Spleen (tissue), 7 donors: ENCODE data around the gene CBL.
A peak's percentile ranks its signal among the peaks of the same experiment; 100 is the strongest.

Source experiments
- POLR2A ChIP-seq, 3 donors: fragments of 450-650 bp; IDR thresholded peaks; one replicate each; pipeline ENCODE4 v1.5.1; 2017; ENCODE audit warnings: antibody characterized with exemption in 3 of 3, mild to moderate bottlenecking in 1 of 3
- POLR2AphosphoS5 ChIP-seq, 3 donors: sonication (generic); formaldehyde crosslinking; IDR thresholded peaks; one replicate each; pipeline ENCODE4 v1.5.1; 2017; ENCODE audit warnings: antibody characterized with exemption in 3 of 3
- TF ChIP-seq, protein P1 (sequence below), 11 experiments: fragments of 200-600 bp in 7 of 11; fragments of 450-650 bp in 4 of 11; sonication (generic) in 4 of 11; IDR thresholded peaks in 8 of 11; conservative IDR thresholded peaks in 3 of 11; 1 replicate in 7 of 11; 2 replicates in 4 of 11; pipeline versions ENCODE4 v1.4.0 to v1.8.0; 2016 to 2021; ENCODE audit warnings: antibody characterized with exemption in 11 of 11, inconsistent platforms in 4 of 11, mild to moderate bottlenecking in 1 of 11
- donor health status: DM: no; HTN: no; CAD: no; lungs with moderate emphysema.
- donor health status: DM: no; HTN: no; CAD: no.
- donor health status: DM: no; HTN: no; CAD: no.

DNA sequence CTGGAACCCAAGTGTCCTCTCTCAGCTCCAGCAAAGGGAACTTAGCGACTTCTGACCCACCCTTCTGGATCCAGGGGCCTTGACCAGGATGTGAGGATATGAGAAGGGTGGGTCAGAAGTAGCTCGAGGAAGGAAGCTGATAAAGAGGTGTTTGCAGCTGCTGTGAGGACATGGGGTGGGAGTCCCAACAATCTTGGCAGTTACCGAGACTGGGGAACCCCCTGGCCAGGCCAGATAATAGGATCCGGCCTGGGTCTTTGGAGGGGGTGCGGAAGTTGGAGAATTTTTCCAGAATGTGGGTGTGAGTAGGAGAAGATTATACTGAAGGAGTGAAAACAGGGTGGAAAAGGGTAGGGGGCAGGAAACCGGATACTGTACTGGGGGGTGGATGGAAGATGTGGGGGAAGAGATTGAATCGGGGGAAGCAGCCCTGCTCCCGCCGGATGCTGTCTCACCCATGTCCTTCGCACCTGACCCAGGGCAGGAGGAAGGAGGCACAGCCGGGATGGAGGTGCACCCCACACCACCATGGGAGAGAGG is 113.6 kb downstream of the CBL start:
- TF ChIP-seq, protein P1, sequence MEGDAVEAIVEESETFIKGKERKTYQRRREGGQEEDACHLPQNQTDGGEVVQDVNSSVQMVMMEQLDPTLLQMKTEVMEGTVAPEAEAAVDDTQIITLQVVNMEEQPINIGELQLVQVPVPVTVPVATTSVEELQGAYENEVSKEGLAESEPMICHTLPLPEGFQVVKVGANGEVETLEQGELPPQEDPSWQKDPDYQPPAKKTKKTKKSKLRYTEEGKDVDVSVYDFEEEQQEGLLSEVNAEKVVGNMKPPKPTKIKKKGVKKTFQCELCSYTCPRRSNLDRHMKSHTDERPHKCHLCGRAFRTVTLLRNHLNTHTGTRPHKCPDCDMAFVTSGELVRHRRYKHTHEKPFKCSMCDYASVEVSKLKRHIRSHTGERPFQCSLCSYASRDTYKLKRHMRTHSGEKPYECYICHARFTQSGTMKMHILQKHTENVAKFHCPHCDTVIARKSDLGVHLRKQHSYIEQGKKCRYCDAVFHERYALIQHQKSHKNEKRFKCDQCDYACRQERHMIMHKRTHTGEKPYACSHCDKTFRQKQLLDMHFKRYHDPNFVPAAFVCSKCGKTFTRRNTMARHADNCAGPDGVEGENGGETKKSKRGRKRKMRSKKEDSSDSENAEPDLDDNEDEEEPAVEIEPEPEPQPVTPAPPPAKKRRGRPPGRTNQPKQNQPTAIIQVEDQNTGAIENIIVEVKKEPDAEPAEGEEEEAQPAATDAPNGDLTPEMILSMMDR (IDR thresholded peaks at IDR 0.05 in 8 of 11, conservative IDR thresholded peaks at IDR 0.05 in 3 of 11): no peak
- TF ChIP-seq POLR2A (IDR thresholded peaks at IDR 0.05) (no peak), POLR2AphosphoS5 (IDR thresholded peaks at IDR 0.05) (peak in 2 of 3 donors; percentile 30 to 38)
